Muscle layer of duodenum (tissue), 2 donors: ENCODE measurements around the gene RARRES2.
"Not testable (repeated sequence)": the region's sequence is repeated elsewhere in the genome, so short reads cannot be mapped to it uniquely, and the experiment has no call there.

Source experiments
- H3K27ac ChIP-seq: one replicate; pipeline ENCODE4 v1.7.0; 2013; ENCODE audit warnings: mild to moderate bottlenecking, low read length
- H3K27me3 ChIP-seq: one replicate; pipeline ENCODE4 v1.7.0; 2013; ENCODE audit warnings: low read depth, mild to moderate bottlenecking, control low read depth, low read length
- H3K36me3 ChIP-seq, 2 donors: one replicate each; pipeline ENCODE4 v1.7.0; 2013; ENCODE audit warnings: low read length in 2 of 2, control low read depth in 1 of 2, mild to moderate bottlenecking in 1 of 2; ENCODE audit not compliant: insufficient read depth in 2 of 2, control insufficient read depth in 1 of 2
- H3K4me1 ChIP-seq, 2 donors: one replicate each; pipeline ENCODE4 v1.7.0; 2013; ENCODE audit warnings: low read length in 2 of 2, mild to moderate bottlenecking in 2 of 2, control low read depth in 1 of 2, moderate library complexity in 1 of 2; ENCODE audit not compliant: insufficient read depth in 2 of 2, control insufficient read depth in 1 of 2
- H3K4me3 ChIP-seq, 2 donors: one replicate each; pipeline ENCODE4 v1.7.0; 2013; ENCODE audit warnings: low read length in 2 of 2, low read depth in 1 of 2, mild to moderate bottlenecking in 1 of 2
- H3K9me3 ChIP-seq, 2 donors: one replicate each; pipeline ENCODE4 v1.7.0; 2013; ENCODE audit warnings: low read length in 2 of 2, control low read depth in 1 of 2, mild to moderate bottlenecking in 1 of 2; ENCODE audit not compliant: control insufficient read depth in 1 of 2
- donor health status: healthy.

The RARRES2 gene

DNA sequence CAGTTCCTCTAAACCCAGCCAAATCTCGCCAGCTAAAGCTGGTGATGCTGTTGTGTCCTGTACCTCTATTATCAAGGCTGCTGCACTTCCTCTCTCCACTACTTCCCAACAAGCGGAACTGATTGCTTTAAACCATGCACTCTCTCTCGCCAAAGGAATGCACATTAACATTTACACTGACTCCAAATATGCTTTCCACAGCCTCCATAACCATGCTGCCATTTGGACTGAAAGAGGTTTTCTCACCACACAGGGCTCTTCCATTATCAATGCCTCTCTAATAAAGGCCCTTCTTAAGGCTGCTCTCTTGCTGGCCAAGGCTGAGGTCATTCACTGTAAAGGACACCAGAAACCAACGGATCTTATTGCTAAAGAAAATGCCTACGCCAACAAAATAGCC, 29.7 kb downstream of the RARRES2 start:
- no peaks in the 10 kb centered on the region for H3K4me1 ChIP-seq
- no peaks in the 10 kb centered on the region for H3K9me3 ChIP-seq
- no peak overlapping the region for H3K4me3 ChIP-seq
- H3K27me3 ChIP-seq = no peaks in the 10 kb centered on the region
- H3K27ac ChIP-seq = no peak overlapping the region
- H3K36me3 ChIP-seq = peaks cover 0 to 3% of the 10 kb centered on the region in 2 donors

DNA sequence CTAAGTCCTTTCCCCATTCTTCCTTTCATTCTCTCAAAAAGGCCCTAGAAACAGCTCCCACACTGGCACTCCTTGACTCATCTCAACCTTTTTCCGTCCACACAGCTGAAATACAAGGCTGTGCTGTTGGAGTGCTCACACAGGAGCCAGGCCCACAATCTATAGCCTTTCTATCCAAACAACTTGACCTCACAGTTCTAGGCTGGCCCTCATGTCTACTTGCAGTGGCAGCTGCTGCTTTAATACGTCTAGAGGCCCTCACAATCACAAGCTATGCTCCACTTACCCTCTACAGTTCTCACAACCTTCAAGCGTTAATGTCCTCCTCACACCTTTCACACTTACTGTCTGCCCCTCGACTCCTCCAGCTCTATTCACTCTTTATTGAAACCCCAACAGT, 30.3 kb downstream of the RARRES2 start:
- no peak overlapping the region for H3K4me3 ChIP-seq
- no peaks in the 10 kb centered on the region for H3K4me1 ChIP-seq
- H3K9me3 ChIP-seq = no peaks in the 10 kb centered on the region
- H3K27me3 ChIP-seq = no peaks in the 10 kb centered on the region
- no peak overlapping the region for H3K27ac ChIP-seq
- peaks cover 0 to 3% of the 10 kb centered on the region in 2 donors for H3K36me3 ChIP-seq

DNA sequence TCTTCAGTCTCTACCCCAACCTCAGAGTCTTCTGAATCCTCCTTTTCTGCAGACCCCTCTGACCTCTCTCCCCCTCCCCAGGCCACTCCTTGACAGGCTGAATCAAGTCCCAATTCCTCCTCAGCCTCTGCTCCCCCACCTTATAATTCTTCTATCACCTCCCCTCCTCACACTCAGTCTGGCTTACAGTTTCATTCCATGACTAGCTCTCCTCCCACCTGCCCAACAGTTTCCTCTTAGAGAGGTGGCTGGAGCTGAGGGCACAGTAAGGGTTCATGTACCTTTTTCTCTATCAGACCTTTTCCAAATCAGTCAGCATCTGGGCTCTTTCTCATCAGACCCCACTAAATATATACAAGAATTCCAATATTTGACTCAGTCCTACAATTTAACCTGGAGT, 32.9 kb downstream of the RARRES2 start:
- Histone ChIP-seq H3K27ac (no peak overlapping the region), H3K4me1 (no peaks in the 10 kb centered on the region), H3K36me3 (no peaks in the 10 kb centered on the region), H3K4me3 (no peak overlapping the region), H3K27me3 (no peaks in the 10 kb centered on the region), H3K9me3 (no peaks in the 10 kb centered on the region)

DNA sequence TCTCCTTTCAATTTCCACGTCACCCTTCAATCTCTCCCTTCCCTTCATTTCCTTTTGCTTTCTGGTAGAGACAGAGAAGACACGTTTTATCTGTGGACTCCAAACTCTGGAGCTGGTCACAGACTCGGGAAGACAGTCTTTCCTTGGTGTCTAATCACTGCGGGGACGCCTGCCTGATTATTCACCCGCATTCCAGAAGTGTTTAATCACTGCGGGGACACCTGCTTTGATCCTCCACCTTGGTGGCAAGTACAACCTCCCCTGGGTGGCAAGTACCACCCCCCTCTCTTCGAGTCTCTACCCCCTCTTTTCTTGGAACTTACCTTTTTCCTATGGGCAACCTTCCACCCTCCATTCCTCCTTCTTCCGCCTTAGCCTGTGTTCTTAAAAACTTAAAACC, 33.5 kb downstream of the RARRES2 start:
- H3K4me1 ChIP-seq = no peaks in the 10 kb centered on the region
- no peak overlapping the region for H3K27ac ChIP-seq
- H3K4me3 ChIP-seq = no peak overlapping the region
- H3K27me3 ChIP-seq = no peaks in the 10 kb centered on the region
- H3K9me3 ChIP-seq = no peaks in the 10 kb centered on the region
- H3K36me3 ChIP-seq = no peaks in the 10 kb centered on the region

DNA sequence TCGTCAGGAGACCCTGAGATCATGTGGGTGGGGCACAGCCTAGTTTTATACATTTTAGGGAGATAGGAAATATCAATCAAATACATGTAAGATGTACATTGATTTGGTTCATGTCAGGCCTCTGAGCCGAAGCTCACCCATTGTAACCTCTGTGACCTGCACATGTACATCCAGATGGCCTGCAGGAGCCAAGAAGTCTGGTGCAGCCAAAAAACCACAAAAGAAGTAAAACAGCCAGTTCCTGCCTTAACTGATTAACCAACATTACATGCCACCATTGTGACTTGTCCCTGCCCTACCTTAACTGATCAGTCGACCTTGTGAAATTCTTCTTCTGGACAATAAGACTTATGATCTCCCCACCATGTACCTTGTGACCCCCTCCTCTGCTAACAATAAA, 34.3 kb downstream of the RARRES2 start:
- Histone ChIP-seq H3K27me3 (no peaks in the 10 kb centered on the region), H3K9me3 (no peaks in the 10 kb centered on the region), H3K27ac (no peak overlapping the region), H3K4me1 (no peaks in the 10 kb centered on the region), H3K4me3 (no peak overlapping the region), H3K36me3 (no peaks in the 10 kb centered on the region)

DNA sequence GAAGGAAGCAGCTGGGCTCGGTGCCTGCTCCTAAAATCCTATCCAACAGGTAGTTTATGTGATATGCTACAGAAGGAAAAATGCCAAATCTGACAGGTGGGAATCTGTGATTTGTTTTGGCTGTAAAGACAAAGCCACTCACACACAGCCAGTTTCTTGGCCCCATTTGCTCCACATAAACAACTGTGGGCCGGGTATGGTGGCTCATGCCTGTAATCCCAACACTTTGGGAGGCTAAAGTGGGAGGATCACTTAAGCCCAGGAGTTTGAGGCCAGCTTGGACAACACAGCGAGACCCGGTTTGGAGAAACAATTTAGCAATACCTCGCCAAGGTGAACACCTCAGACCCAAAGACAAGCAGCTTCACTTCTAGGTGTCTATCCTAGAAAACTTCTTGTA, 35.1 kb downstream of the RARRES2 start:
- H3K4me3 ChIP-seq, H3K36me3 ChIP-seq, H3K27me3 ChIP-seq, H3K9me3 ChIP-seq, H3K27ac ChIP-seq, H3K4me1 ChIP-seq: not testable (repeated sequence)

DNA sequence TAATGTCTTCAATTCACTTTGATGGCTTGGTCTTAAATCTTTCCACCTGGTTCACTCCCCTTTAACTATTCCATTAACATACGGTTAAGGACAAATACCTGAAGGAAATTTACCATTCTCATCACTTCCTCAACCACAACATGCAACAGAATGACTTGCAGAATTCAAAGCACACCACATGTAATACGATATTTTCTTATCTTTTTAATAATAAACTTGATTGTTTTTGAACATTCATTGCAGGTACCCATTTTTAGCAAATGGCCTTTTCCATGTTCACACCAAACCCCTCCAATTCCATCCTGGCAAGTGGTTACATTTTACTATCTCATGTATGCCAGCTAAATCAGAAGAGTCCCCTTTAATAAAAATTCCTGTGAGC, 35.5 kb downstream of the RARRES2 start:
- not testable (repeated sequence) for H3K4me3 ChIP-seq, H3K4me1 ChIP-seq, H3K27ac ChIP-seq, H3K27me3 ChIP-seq, H3K36me3 ChIP-seq, H3K9me3 ChIP-seq

DNA sequence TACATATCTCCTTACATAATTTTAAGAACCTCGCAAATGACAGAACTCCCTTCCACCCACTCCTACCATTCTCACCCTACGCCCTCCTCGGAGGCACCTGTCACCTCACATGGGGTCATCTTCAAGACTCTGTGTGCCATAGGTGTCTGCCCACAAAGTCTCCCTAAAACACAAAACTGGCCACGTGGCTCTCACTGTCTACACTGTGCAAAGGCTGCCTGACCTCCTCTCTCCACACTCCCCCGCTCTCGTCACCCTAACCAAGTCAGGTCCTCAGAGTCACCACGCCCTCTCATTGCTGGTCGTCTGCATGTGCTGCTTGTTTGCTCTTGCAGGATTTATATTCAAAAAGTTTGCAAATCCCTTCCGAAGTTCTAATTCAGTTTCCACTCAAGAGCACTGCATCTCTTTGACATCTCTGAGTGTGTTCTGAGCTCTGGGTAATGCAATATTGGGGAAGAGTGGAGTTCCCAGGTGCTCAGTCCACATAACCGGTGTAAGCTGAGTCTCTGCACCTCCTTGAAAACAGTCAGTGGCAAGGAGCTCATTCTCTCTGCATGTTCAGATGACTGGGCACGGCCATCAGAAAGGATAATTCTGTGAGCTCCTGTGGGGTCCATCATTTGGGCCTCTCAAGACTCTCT, 36.0 kb downstream of the RARRES2 start:
- H3K4me1 ChIP-seq, H3K27me3 ChIP-seq, H3K4me3 ChIP-seq, H3K27ac ChIP-seq, H3K9me3 ChIP-seq, H3K36me3 ChIP-seq: not testable (repeated sequence)

DNA sequence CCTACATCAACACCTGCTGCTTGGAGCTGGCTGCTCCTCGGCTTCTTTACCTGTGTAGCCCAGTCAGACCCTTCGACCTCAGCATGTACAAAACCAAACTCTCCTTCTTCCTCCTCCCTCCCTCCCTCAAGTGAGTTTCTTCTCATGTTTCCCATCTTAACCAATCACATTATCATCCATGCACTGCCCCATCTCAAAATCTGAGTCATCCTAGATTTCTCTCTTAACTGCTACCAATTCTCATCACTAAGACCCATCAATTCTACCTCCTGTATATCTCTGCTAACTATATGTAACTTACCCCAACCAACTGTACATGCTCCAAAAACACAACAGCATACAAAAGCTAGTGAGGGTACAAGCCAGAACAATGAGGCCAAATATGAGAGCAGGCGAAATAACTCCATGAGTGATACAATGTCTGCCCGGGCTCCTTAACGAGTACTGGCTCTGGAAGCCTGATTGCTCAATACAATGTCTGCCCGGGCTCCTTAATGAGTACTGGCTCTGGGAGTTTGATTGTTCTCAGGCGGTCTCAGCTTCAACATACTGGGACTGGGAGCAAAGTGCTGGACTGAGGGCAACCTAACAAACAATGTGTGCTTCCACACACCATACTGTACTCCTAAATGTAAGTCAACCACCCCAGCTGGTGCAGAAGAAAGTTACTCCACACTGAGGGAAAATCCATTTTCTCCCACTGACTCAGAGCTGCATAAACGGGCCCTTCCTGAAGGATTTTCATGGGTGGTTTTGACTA, 36.8 kb downstream of the RARRES2 start:
- H3K27me3 ChIP-seq, H3K4me1 ChIP-seq, H3K36me3 ChIP-seq, H3K4me3 ChIP-seq, H3K9me3 ChIP-seq, H3K27ac ChIP-seq: not testable (repeated sequence)

DNA sequence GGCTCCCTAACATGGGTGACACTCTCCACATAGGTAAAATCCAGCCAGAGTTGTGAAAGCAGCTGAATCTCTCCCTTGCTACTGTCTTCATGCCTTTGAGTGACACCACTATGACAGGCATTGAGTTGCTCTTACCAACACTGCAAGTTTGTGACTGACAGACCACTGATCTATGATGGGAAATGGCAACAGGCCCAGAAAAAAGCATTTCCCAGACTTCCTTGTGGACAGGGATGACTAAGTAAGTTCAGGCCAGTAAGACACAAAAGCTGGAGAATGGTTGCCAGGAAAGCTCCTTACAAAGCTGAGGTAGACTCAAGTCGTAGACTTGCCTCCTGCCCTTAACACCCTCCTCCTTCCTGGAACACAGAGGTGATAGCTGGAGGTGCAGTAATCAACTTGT, 38.5 kb downstream of the RARRES2 start:
- not testable (repeated sequence) for H3K4me1 ChIP-seq, H3K4me3 ChIP-seq, H3K27ac ChIP-seq, H3K36me3 ChIP-seq, H3K27me3 ChIP-seq, H3K9me3 ChIP-seq

DNA sequence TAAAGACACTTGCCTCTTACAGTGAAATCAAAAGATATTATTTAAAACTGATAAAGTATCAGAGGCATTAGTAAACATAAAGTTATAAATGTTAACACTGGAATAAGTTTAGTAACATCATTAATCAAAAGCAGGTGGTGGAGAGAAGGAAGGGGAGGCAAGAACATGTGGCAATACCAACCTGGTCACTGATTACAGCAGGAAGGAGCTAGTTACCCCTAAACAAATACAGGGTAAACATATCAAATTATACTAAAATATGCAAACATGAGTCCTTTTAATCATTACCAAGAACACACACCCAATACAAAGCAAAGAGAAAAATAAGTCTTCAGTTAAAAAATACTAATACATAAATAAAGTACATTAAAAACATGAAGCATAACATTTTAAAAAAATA, 43.5 kb downstream of the RARRES2 start:
- not testable (repeated sequence) for H3K4me1 ChIP-seq, H3K4me3 ChIP-seq

DNA sequence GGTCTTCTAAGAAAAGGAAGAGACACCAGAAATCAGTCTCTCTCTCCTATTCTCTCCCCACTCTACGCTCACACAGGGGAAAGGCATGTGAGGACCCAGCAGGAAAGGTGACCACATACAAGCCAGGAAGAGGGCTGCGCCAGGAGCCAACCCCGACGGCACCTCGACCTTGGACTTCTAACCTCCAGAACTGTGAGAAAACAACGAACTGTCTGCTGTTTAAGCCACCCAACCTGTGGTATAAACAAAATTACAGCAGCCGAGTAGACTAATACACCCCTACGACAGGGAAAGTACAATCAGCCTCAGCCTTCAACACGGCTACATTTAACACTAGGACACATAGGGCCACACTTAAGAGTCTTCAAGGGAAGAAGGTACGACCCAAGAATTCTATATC, 44.6 kb downstream of the RARRES2 start:
- not testable (repeated sequence) for H3K4me3 ChIP-seq, H3K4me1 ChIP-seq, H3K27ac ChIP-seq, H3K9me3 ChIP-seq, H3K36me3 ChIP-seq, H3K27me3 ChIP-seq

More for the DNA sequence above, 43.5 kb downstream of the RARRES2 start:
- H3K9me3 ChIP-seq, H3K36me3 ChIP-seq, H3K27ac ChIP-seq, H3K27me3 ChIP-seq: not testable (repeated sequence)
